IPS-20b (cell line): ENCODE results near the gene RUFY2.
"Not testable (repeated sequence)": the region's sequence is repeated elsewhere in the genome, so short reads cannot be mapped to it uniquely, and the experiment has no call there.

Experiments used
- H3K27ac ChIP-seq: one replicate; pipeline ENCODE4 v1.5.1; 2013; ENCODE audit warnings: low read length
- H3K27me3 ChIP-seq: 2 replicates; pipeline ENCODE4 v1.6.1; 2013; ENCODE audit warnings: mild to moderate bottlenecking, low read length, inconsistent platforms; ENCODE audit not compliant: insufficient read depth
- H3K36me3 ChIP-seq: 2 replicates; pipeline ENCODE4 v1.6.1; 2013; ENCODE audit warnings: low read depth, mild to moderate bottlenecking, inconsistent platforms, low read length, moderate library complexity; ENCODE audit not compliant: insufficient read depth
- H3K4me1 ChIP-seq: 2 replicates; pipeline ENCODE4 v1.6.1; 2013; ENCODE audit warnings: mild to moderate bottlenecking, control low read depth, inconsistent platforms, low read length, moderate library complexity; ENCODE audit not compliant: insufficient read depth
- H3K4me3 ChIP-seq: 2 replicates; pipeline ENCODE4 v1.5.1; 2013; ENCODE audit warnings: mild to moderate bottlenecking, low read length, inconsistent platforms
- H3K9ac ChIP-seq: 2 replicates; pipeline ENCODE4 v1.6.1; 2013; ENCODE audit warnings: low read depth, mild to moderate bottlenecking, inconsistent platforms, low read length, moderate library complexity
- H3K9me3 ChIP-seq: 2 replicates; pipeline ENCODE4 v1.6.1; 2013; ENCODE audit warnings: mild to moderate bottlenecking, low read depth, low read length, inconsistent platforms; ENCODE audit not compliant: insufficient read depth

Gene RUFY2

GRCh38 chr10:68315582-68315981 is 91.5 kb downstream of the RUFY2 start:
- Histone ChIP-seq H3K27me3 (no peaks in the 10 kb centered on the region), H3K4me1 (no peaks in the 10 kb centered on the region), H3K9me3 (peaks cover 14% of the 10 kb centered on the region), H3K27ac (no peak overlapping the region), H3K4me3 (no peak overlapping the region), H3K9ac (no peak overlapping the region), H3K36me3 (no peaks in the 10 kb centered on the region)

DNA sequence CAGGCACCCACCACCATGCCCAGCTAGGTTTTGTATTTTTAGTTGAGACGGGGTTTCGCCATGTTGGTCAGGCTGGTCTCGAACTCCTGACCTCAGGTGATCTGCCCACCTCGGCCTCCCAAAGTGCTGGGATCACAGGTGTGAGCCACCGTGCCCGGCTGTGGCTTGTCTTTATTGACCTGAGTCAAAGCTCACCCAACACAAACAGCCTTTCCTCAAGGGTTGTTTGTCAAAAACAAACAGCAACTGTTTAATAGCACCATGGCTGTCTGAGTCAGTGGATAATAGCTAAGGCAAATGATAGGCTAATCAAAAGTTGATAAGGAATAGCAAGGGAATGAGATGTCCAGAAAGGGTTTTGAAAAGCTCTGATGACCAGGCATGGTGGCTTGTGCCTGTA is 92.1 kb downstream of the RUFY2 start:
- not testable (repeated sequence) for H3K9ac ChIP-seq, H3K4me1 ChIP-seq, H3K27ac ChIP-seq, H3K27me3 ChIP-seq, H3K4me3 ChIP-seq, H3K36me3 ChIP-seq
- H3K9me3 ChIP-seq: peaks cover 14% of the 10 kb centered on the region

GRCh38 chr10:68310531-68310930 is 96.5 kb downstream of the RUFY2 start:
- H3K4me3 ChIP-seq: no peak overlapping the region
- no peaks in the 10 kb centered on the region for H3K27me3 ChIP-seq
- no peaks in the 10 kb centered on the region for H3K36me3 ChIP-seq
- no peak overlapping the region for H3K27ac ChIP-seq
- no peak overlapping the region for H3K9ac ChIP-seq
- no peaks in the 10 kb centered on the region for H3K9me3 ChIP-seq
- no peaks in the 10 kb centered on the region for H3K4me1 ChIP-seq

DNA sequence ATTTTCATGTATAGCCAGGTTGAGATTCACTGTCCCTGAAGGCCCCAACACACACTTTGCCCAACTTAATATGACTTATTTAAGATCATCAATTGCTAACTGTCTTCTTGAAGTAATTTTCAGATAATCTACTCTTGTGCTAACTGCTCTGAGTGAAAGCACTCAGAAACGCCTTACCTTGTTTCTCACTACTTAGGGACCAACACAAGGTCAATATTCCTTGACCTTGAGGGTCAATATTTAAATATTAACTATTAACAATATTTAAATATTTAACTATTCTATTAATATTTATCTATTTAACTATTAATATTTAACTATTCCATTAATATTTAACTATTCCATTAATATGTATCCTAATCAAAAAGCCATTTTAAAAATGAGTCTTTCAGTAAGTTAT is 101.2 kb downstream of the RUFY2 start:
- H3K4me1 ChIP-seq: no peaks in the 10 kb centered on the region
- no peak overlapping the region for H3K4me3 ChIP-seq

DNA sequence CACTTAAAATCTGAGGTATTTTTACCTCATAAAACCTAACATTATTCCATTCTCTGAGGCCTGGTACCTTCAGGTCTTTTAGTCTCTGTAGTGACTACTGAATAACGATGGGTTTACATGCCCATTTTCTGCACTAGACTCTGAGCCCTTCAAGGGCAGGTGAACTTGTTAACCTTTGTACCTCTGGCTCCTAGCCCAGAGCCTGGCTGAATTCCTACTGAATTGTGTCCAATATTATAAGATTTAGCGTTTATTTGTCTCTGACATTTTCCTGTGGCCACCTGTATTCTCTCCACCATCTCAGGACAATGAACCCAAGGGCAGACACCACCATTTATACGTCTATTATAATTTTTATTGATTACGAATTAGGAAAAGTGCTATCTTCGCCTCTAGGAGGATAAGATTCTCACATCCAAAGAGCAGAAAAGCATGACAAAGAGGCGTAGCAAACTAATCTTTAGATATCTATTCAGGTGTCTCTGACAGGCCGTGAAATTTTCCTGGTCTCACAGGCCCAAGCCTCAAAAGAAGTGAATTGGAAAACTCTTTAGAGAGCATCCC is 103.1 kb downstream of the RUFY2 start:
- H3K9ac ChIP-seq: no peak overlapping the region
- no peak overlapping the region for H3K4me3 ChIP-seq
- H3K9me3 ChIP-seq: no peaks in the 10 kb centered on the region
- no peak overlapping the region for H3K27ac ChIP-seq
- H3K36me3 ChIP-seq: no peaks in the 10 kb centered on the region
- H3K27me3 ChIP-seq: no peaks in the 10 kb centered on the region
- H3K4me1 ChIP-seq: no peaks in the 10 kb centered on the region

More for the DNA sequence above, 101.2 kb downstream of the RUFY2 start:
- no peaks in the 10 kb centered on the region for H3K27me3 ChIP-seq
- no peaks in the 10 kb centered on the region for H3K36me3 ChIP-seq
- H3K9ac ChIP-seq: no peak overlapping the region
- no peak overlapping the region for H3K27ac ChIP-seq
- no peaks in the 10 kb centered on the region for H3K9me3 ChIP-seq

DNA sequence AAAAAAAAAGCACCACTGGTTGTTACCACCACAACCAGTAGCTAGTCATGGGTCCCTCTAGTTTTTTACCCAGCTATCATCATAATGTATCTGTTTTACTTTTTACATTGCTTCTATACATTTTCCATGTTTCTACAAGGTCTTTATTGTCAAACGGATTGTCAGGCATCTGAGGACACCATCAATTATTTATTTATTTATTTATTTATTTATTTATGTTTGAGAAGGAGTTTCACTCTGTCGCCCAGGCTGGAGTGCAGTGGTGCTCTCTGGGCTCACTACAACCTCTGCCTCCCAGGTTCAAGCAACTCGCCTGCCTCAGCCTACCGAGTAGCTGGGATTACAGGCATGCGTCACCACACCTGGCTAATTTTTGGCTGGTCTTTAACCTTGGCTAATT is 104.2 kb downstream of the RUFY2 start:
- no peak overlapping the region for H3K27ac ChIP-seq

GRCh38 chr10:68302503-68302823 is 104.6 kb downstream of the RUFY2 start:
- no peak overlapping the region for H3K27ac ChIP-seq
- H3K4me1 ChIP-seq: no peaks in the 10 kb centered on the region
- no peaks in the 10 kb centered on the region for H3K9me3 ChIP-seq
- no peaks in the 10 kb centered on the region for H3K36me3 ChIP-seq
- H3K4me3 ChIP-seq: no peak overlapping the region
- H3K9ac ChIP-seq: no peak overlapping the region
- no peaks in the 10 kb centered on the region for H3K27me3 ChIP-seq

More for the DNA sequence above, 104.2 kb downstream of the RUFY2 start:
- no peaks in the 10 kb centered on the region for H3K27me3 ChIP-seq
- H3K36me3 ChIP-seq: no peaks in the 10 kb centered on the region
- H3K4me1 ChIP-seq: no peaks in the 10 kb centered on the region
- no peak overlapping the region for H3K9ac ChIP-seq
- H3K4me3 ChIP-seq: no peak overlapping the region
- H3K9me3 ChIP-seq: no peaks in the 10 kb centered on the region

- H3K36me3 ChIP-seq: no peaks in the 10 kb centered on the region
- H3K4me1 ChIP-seq: no peaks in the 10 kb centered on the region
- no peaks in the 10 kb centered on the region for H3K27me3 ChIP-seq
- no peaks in the 10 kb centered on the region for H3K9me3 ChIP-seq
- H3K4me3 ChIP-seq: no peak overlapping the region
- no peak overlapping the region for H3K27ac ChIP-seq
- H3K9ac ChIP-seq: no peak overlapping the region
These were observed 105.1 kb downstream of the RUFY2 start for GRCh38 chr10:68301790-68302502.

GRCh38 chr10:68301301-68301700 is 105.8 kb downstream of the RUFY2 start:
- Histone ChIP-seq H3K27me3 (no peaks in the 10 kb centered on the region), H3K9ac (no peak overlapping the region), H3K27ac (no peak overlapping the region), H3K9me3 (no peaks in the 10 kb centered on the region), H3K4me1 (no peaks in the 10 kb centered on the region), H3K4me3 (no peak overlapping the region), H3K36me3 (no peaks in the 10 kb centered on the region)

- Histone ChIP-seq H3K27me3 (no peaks in the 10 kb centered on the region), H3K27ac (no peak overlapping the region), H3K36me3 (no peaks in the 10 kb centered on the region), H3K9ac (no peak overlapping the region), H3K4me1 (no peaks in the 10 kb centered on the region), H3K9me3 (no peaks in the 10 kb centered on the region), H3K4me3 (no peak overlapping the region)
These were observed 110.0 kb downstream of the RUFY2 start for GRCh38 chr10:68296843-68297663.
